Fibroblast of lung (primary cell): ENCODE measurements around the gene GIGYF2.

ENCODE experiments used
- CTCF ChIP-seq, 2 donors: IDR thresholded peaks in 1 of 2; conservative IDR thresholded peaks in 1 of 2; 1 replicate in 1 of 2; 2 replicates in 1 of 2; pipeline ENCODE4 v1.5.1; 2011 to 2012; ENCODE audit warnings: low read length in 2 of 2, control low read depth in 1 of 2, inconsistent platforms in 1 of 2, low read depth in 1 of 2, mild to moderate bottlenecking in 1 of 2
- EZH2 ChIP-seq: IDR thresholded peaks from 2 replicates; pipeline ENCODE4 v1.5.1; 2012; ENCODE audit warnings: low read length, control low read depth, mild to moderate bottlenecking; ENCODE audit errors: missing control alignments

GRCh38 chr2:232876161-232876977 lies 179.2 kb downstream of the GIGYF2 start:
- peak; percentile 77 for TF ChIP-seq EZH2
- peak in 1 of 2 donors; percentile 9 for TF ChIP-seq CTCF (conservative IDR thresholded peaks at IDR 0.05 in 1 of 2, IDR thresholded peaks at IDR 0.05 in 1 of 2; ENCODE audit: low read depth in 1 of 2, low read length in 2 of 2)
